A549 (cell line): Measurements from ENCODE around the gene CC2D2A. TPM values are rescaled to one million over a fixed set of nuclear protein-coding genes. Genes with fewer than 3 reads are reported as not detected.

Experiments
- ATAC-seq, 2 experiments: fragments of 200-7000 bp in 1 of 2; fragments of >200 bp in 1 of 2; cut with Nextera tagmentation in 1 of 2; cut with Tn5 transposase in 1 of 2; 3 replicates each; pipeline versions ENCODE4 v1.8.0 to v1.9.1; 2018 to 2020; ENCODE audit warnings: mild to moderate bottlenecking in 1 of 2, moderate library complexity in 1 of 2
- CTCF ChIA-PET: fragments of 300-600 bp; sonication (Branson Sonifier 250); formaldehyde crosslinking; extraction: SDS; loops from one replicate; lab custom pipeline; 2021; ENCODE audit warnings: antibody characterized with exemption, inconsistent platforms; lab: Yijun Ruan, JAX
- POLR2A ChIA-PET: fragments of 350-600 bp; formaldehyde crosslinking; extraction: SDS; loops from one replicate; lab custom pipeline; 2021; ENCODE audit warnings: antibody characterized with exemption, inconsistent platforms; lab: Yijun Ruan, JAX
- DNase-seq, 2 experiments: peaks; one replicate each; pipeline versions ENCODE4 v3.0.0 to v3.0.0-alpha.2; 2011 to 2016; ENCODE audit warnings: low read depth in 1 of 2, low spot score in 1 of 2
- FAIRE-seq: peaks from 2 replicates; lab custom pipeline; 2011; peaks lifted over from hg19 to GRCh38; lab: Jason Lieb, UNC
- H3K27ac ChIP-seq, 2 experiments: fragments of >200 bp; sonication (Bioruptor Twin); formaldehyde crosslinking; 3 replicates each; pipeline ENCODE4 v1.5.1; 2016 to 2017
- H3K4me1 ChIP-seq: fragments of >200 bp; sonication (Bioruptor Twin); formaldehyde crosslinking; 3 replicates; pipeline ENCODE4 v1.6.1; 2016
- H3K4me2 ChIP-seq: fragments of >200 bp; sonication (Bioruptor Twin); formaldehyde crosslinking; 3 replicates; pipeline ENCODE4 v1.6.1; 2016
- H3K4me3 ChIP-seq: fragments of >200 bp; sonication (Bioruptor Twin); formaldehyde crosslinking; 3 replicates; pipeline ENCODE4 v1.5.1; 2016
- H3K9me3 ChIP-seq: fragments of >200 bp; sonication (Bioruptor Twin); formaldehyde crosslinking; 3 replicates; pipeline ENCODE4 v1.6.1; 2016
- CHD2 ChIP-seq: fragments of 150-350 bp; IDR thresholded peaks from 2 replicates; pipeline ENCODE4 v1.6.1; 2014; ENCODE audit warnings: low read length; ENCODE audit not compliant: partially characterized antibody
- EP300 ChIP-seq, 2 experiments: fragments of >200 bp; sonication (Bioruptor Twin); formaldehyde crosslinking; IDR thresholded peaks; 2 replicates in 1 of 2; 3 replicates in 1 of 2; pipeline ENCODE4 v1.6.1; 2016 to 2017
- ESRRA ChIP-seq: fragments of 150-350 bp; IDR thresholded peaks from 2 replicates; pipeline ENCODE4 v1.6.1; 2014; ENCODE audit warnings: mild to moderate bottlenecking, low read length, borderline replicate concordance
- FOSL2 ChIP-seq, 2 experiments: fragments of 450-650 bp in 1 of 2; fragments of >200 bp in 1 of 2; sonication (Bioruptor Twin) in 1 of 2; formaldehyde crosslinking; IDR thresholded peaks; 2 replicates each; pipeline versions ENCODE4 v1.5.0 to v1.6.1; 2016 to 2020; ENCODE audit warnings: mild to moderate bottlenecking in 1 of 2, moderate library complexity in 1 of 2
- HEYL ChIP-seq: fragments of 250-450 bp; sonication (Bioruptor Pico); IDR thresholded peaks from 2 replicates; pipeline ENCODE4 v1.8.0; 2021; ENCODE audit warnings: mild to moderate bottlenecking, moderate library complexity
- HOXB13 ChIP-seq: fragments of 250-450 bp; sonication (Bioruptor Pico); IDR thresholded peaks from 2 replicates; pipeline ENCODE4 v1.5.0; 2020; ENCODE audit warnings: low read depth, mild to moderate bottlenecking, moderate library complexity
- JUN ChIP-seq, 2 experiments: fragments of >200 bp; sonication (Bioruptor Twin); formaldehyde crosslinking; IDR thresholded peaks; 2 replicates in 1 of 2; 3 replicates in 1 of 2; pipeline ENCODE4 v1.6.1; 2016 to 2017
- KDM1A ChIP-seq: fragments of 200-600 bp; sonication (generic); IDR thresholded peaks from 2 replicates; pipeline ENCODE4 v1.6.1; 2016; ENCODE audit warnings: low read depth, mild to moderate bottlenecking
- KDM5A ChIP-seq: fragments of 200-600 bp; sonication (generic); IDR thresholded peaks from 2 replicates; pipeline ENCODE4 v1.6.1; 2016; ENCODE audit warnings: antibody characterized with exemption, mild to moderate bottlenecking
- MYC ChIP-seq: IDR thresholded peaks from 2 replicates; pipeline ENCODE4 v1.6.1; 2012; ENCODE audit warnings: mild to moderate bottlenecking, inconsistent platforms, low read length, improper control_type of control experiment, borderline replicate concordance
- NFE2L2 ChIP-seq: fragments of 150-350 bp; conservative IDR thresholded peaks from 2 replicates; pipeline ENCODE4 v1.6.1; 2014; ENCODE audit warnings: low read length
- PHF8 ChIP-seq: fragments of 200-600 bp; sonication (generic); IDR thresholded peaks from 2 replicates; pipeline ENCODE4 v1.6.1; 2016; ENCODE audit warnings: low read depth, mild to moderate bottlenecking, antibody characterized with exemption, moderate library complexity, borderline replicate concordance
- POLR2A ChIP-seq: IDR thresholded peaks from 2 replicates; pipeline ENCODE4 v1.6.1; 2012; ENCODE audit warnings: mild to moderate bottlenecking, low read length
- RAD21 ChIP-seq, 2 experiments: fragments of >200 bp in 1 of 2; sonication (Bioruptor Twin) in 1 of 2; formaldehyde crosslinking in 1 of 2; IDR thresholded peaks in 1 of 2; conservative IDR thresholded peaks in 1 of 2; 2 replicates in 1 of 2; 3 replicates in 1 of 2; pipeline ENCODE4 v1.6.1; 2012 to 2018; ENCODE audit warnings: inconsistent platforms in 1 of 2
- RCOR1 ChIP-seq: fragments of 150-350 bp; IDR thresholded peaks from 2 replicates; pipeline ENCODE4 v1.6.1; 2014; ENCODE audit warnings: antibody characterized with exemption, low read length, low read depth
- USF2 ChIP-seq: fragments of 450-650 bp; IDR thresholded peaks from 2 replicates; pipeline ENCODE4 v1.6.1; 2014; ENCODE audit warnings: antibody characterized with exemption
- WGBS: methylation state at CpG from one replicate; pipeline ENCODE4 v1.1.6; 2017; ENCODE audit errors: missing lambda C conversion rate; 5-methylcytosine and 5-hydroxymethylcytosine counted together
- polyA plus RNA-seq, 4 experiments: library from polyadenylated mRNA; depleted of rRNA in 3 of 4; stranded (reverse); fragments of >200 nt; fragmentation: RNase III in 1 of 4; extraction: RNeasy Plus Mini Kit Qiagen cat#74134 plus additional on column Dnase treatment in 1 of 4; gene quantifications; 2 replicates in 3 of 4; 3 replicates in 1 of 4; pipeline ENCODE4 v1.2.3, GENCODE V29; 2011 to 2017
- TF ChIP-seq, protein P1 (sequence below): fragments of 200-600 bp; sonication (generic); IDR thresholded peaks from 2 replicates; pipeline ENCODE4 v1.6.1; 2016; ENCODE audit warnings: antibody characterized with exemption, mild to moderate bottlenecking, moderate library complexity
- TF ChIP-seq, protein P2 (sequence below): fragments of >200 bp; sonication (Bioruptor Twin); formaldehyde crosslinking; IDR thresholded peaks from 3 replicates; pipeline ENCODE4 v1.6.1; 2016
- TF ChIP-seq, protein P3 (sequence below): fragments of 250-450 bp; sonication (Bioruptor Pico); IDR thresholded peaks from 2 replicates; pipeline ENCODE4 v1.5.0; 2020; ENCODE audit warnings: low read depth, mild to moderate bottlenecking, moderate library complexity
- TF ChIP-seq, protein P4 (sequence below): IDR thresholded peaks from 2 replicates; pipeline ENCODE4 v1.6.1; 2012

The CC2D2A gene
- polyA plus RNA-seq, 2 of the 4 experiments (the other 2 are of a cell fraction): 10.7 to 18.8 TPM

DNA sequence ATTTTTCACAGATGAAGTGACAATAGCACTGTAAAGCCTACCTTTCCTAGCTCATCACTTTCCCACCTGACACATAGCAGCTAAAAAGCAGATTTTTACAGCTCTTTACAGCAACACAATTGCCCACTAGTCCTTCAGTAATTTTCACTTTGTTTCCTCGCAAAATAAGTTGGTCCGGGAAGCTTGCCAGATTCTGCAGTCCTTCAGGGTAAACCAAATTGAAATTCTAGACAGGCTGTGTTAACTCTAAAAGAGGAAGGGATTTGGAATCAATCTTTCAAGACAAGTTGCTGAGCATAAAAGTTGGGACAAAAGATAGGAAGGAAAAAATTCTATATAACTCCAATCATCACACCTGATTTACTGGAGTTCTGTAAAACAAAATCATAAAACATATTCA, 33.2 kb upstream of the CC2D2A start:
- WGBS: 14% methylated on average over 2 of the region's 2 CpGs
- POLR2A ChIA-PET: no interaction called here
- no peak for FAIRE-seq

GRCh38 chr4:15438939-15439524, 30.6 kb upstream of the CC2D2A start:
- no peak for DNase-seq
- 12% methylated on average over 2 of the region's 2 CpGs for WGBS

More for the DNA sequence above, 33.2 kb upstream of the CC2D2A start:
- Histone ChIP-seq H3K4me2 (no peak overlapping the region), H3K4me3 (no peak overlapping the region), H3K4me1 (peaks cover 3% of the 10 kb centered on the region; the same call in 1 of the 3 replicates), H3K27ac (no peak overlapping the region), H3K9me3 (no peaks in the 10 kb centered on the region)
- DNase-seq (no peak), ATAC-seq (no peak)
- CTCF ChIA-PET: no interaction called here
- TF ChIP-seq USF2 (no peak), CHD2 (no peak), POLR2A (no peak), FOSL2 (IDR thresholded peaks at IDR 0.05) (no peak), FOSL2 (CRISPR knock-in tag; IDR thresholded peaks at IDR 0.05) (no peak), ESRRA (no peak), KDM1A (no peak), NFE2L2 (no peak), JUN (IDR thresholded peaks at IDR 0.05) (no peak), HEYL (no peak), HOXB13 (CRISPR knock-in tag) (no peak), RCOR1 (no peak), MYC (no peak), EP300 (IDR thresholded peaks at IDR 0.05) (no peak), PHF8 (no peak), KDM5A (no peak), RAD21 (conservative IDR thresholded peaks at IDR 0.05 in 1 of 2, IDR thresholded peaks at IDR 0.05 in 1 of 2) (no peak)
- TF ChIP-seq, protein P1, sequence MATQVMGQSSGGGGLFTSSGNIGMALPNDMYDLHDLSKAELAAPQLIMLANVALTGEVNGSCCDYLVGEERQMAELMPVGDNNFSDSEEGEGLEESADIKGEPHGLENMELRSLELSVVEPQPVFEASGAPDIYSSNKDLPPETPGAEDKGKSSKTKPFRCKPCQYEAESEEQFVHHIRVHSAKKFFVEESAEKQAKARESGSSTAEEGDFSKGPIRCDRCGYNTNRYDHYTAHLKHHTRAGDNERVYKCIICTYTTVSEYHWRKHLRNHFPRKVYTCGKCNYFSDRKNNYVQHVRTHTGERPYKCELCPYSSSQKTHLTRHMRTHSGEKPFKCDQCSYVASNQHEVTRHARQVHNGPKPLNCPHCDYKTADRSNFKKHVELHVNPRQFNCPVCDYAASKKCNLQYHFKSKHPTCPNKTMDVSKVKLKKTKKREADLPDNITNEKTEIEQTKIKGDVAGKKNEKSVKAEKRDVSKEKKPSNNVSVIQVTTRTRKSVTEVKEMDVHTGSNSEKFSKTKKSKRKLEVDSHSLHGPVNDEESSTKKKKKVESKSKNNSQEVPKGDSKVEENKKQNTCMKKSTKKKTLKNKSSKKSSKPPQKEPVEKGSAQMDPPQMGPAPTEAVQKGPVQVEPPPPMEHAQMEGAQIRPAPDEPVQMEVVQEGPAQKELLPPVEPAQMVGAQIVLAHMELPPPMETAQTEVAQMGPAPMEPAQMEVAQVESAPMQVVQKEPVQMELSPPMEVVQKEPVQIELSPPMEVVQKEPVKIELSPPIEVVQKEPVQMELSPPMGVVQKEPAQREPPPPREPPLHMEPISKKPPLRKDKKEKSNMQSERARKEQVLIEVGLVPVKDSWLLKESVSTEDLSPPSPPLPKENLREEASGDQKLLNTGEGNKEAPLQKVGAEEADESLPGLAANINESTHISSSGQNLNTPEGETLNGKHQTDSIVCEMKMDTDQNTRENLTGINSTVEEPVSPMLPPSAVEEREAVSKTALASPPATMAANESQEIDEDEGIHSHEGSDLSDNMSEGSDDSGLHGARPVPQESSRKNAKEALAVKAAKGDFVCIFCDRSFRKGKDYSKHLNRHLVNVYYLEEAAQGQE: no peak
- TF ChIP-seq, protein P2, sequence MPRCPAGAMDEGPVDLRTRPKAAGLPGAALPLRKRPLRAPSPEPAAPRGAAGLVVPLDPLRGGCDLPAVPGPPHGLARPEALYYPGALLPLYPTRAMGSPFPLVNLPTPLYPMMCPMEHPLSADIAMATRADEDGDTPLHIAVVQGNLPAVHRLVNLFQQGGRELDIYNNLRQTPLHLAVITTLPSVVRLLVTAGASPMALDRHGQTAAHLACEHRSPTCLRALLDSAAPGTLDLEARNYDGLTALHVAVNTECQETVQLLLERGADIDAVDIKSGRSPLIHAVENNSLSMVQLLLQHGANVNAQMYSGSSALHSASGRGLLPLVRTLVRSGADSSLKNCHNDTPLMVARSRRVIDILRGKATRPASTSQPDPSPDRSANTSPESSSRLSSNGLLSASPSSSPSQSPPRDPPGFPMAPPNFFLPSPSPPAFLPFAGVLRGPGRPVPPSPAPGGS: no peak
- TF ChIP-seq, protein P3, sequence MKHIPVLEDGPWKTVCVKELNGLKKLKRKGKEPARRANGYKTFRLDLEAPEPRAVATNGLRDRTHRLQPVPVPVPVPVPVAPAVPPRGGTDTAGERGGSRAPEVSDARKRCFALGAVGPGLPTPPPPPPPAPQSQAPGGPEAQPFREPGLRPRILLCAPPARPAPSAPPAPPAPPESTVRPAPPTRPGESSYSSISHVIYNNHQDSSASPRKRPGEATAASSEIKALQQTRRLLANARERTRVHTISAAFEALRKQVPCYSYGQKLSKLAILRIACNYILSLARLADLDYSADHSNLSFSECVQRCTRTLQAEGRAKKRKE: no peak
- TF ChIP-seq, protein P4, sequence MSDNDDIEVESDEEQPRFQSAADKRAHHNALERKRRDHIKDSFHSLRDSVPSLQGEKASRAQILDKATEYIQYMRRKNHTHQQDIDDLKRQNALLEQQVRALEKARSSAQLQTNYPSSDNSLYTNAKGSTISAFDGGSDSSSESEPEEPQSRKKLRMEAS: no peak

More at GRCh38 chr4:15438939-15439524, 30.6 kb upstream of the CC2D2A start:
- no peak overlapping the region for H3K4me2 ChIP-seq
- H3K4me3 ChIP-seq: no peak overlapping the region
- no peaks in the 10 kb centered on the region for H3K9me3 ChIP-seq
- H3K4me1 ChIP-seq: peaks cover 3% of the 10 kb centered on the region; the same call in 1 of the 3 replicates
- H3K27ac ChIP-seq: no peak overlapping the region
- ATAC-seq (no peak), FAIRE-seq (no peak)
- POLR2A ChIA-PET: no interaction called here
- CTCF ChIA-PET: no interaction called here
- TF ChIP-seq CHD2 (no peak), FOSL2 (IDR thresholded peaks at IDR 0.05) (no peak), FOSL2 (CRISPR knock-in tag; IDR thresholded peaks at IDR 0.05) (0 out of 2 replicates have a peak, but pooled peaks have one; percentile 6)
